K562 (cell line): ENCODE measurements around the gene DHX35. TPM values are rescaled to one million over a fixed set of nuclear protein-coding genes. Genes with fewer than 3 reads are reported as not detected.

Experiments
- ARID1B ChIP-seq: fragments of 450-650 bp; IDR thresholded peaks from 2 replicates; pipeline ENCODE4 v1.6.1; 2016; ENCODE audit warnings: antibody characterized with exemption, mild to moderate bottlenecking, inconsistent platforms
- DLX4 ChIP-seq: fragments of 250-450 bp; sonication (Bioruptor Pico); IDR thresholded peaks from 2 replicates; pipeline ENCODE4 v1.6.1; 2021; ENCODE audit warnings: mild to moderate bottlenecking
- FOS ChIP-seq: IDR thresholded peaks from 3 replicates; pipeline ENCODE4 v1.6.1; 2011; ENCODE audit not compliant: insufficient read length; ENCODE audit errors: extremely low read depth
- HIVEP1 ChIP-seq: fragments of 250-450 bp; sonication (Bioruptor Pico); IDR thresholded peaks from 2 replicates; pipeline ENCODE4 v1.4.0; 2020; ENCODE audit warnings: mild to moderate bottlenecking
- IRF2 ChIP-seq: sonication (generic); formaldehyde crosslinking; IDR thresholded peaks from 2 replicates; pipeline ENCODE4 v1.8.1; 2022; ENCODE audit warnings: mild to moderate bottlenecking, missing genetic modification reagents
- PHF21A ChIP-seq: fragments of 450-650 bp; IDR thresholded peaks from 2 replicates; pipeline ENCODE4 v1.6.1; 2017; ENCODE audit warnings: low read depth, borderline replicate concordance
- TAF1 ChIP-seq: IDR thresholded peaks from 2 replicates; pipeline ENCODE4 v1.6.1; 2011; ENCODE audit warnings: mild to moderate bottlenecking, low read length, moderate library complexity; ENCODE audit not compliant: insufficient read depth, control insufficient read depth, severe bottlenecking; ENCODE audit errors: extremely low read depth
- ZBTB40 ChIP-seq, 2 experiments: fragments of 450-650 bp in 1 of 2; sonication (generic) in 1 of 2; formaldehyde crosslinking in 1 of 2; IDR thresholded peaks; 2 replicates each; pipeline versions ENCODE4 v1.7.1 to v1.9.0; 2016 to 2022; ENCODE audit warnings: inconsistent platforms in 1 of 2, mild to moderate bottlenecking in 1 of 2, missing genetic modification reagents in 1 of 2
- ZNF699 ChIP-seq: fragments of 250-450 bp; sonication (Bioruptor Pico); IDR thresholded peaks from 2 replicates; pipeline ENCODE4 v1.8.0; 2021; ENCODE audit warnings: mild to moderate bottlenecking, moderate library complexity; ENCODE audit not compliant: insufficient replicate concordance
- polyA plus RNA-seq, 8 experiments: library from polyadenylated mRNA; depleted of rRNA in 4 of 8; stranded (reverse) in 5 of 8; unstranded in 3 of 8; fragments of >200 nt; fragmentation: Nextera tagmentation in 2 of 8; fragmentation: Illumina TruSeq in 1 of 8; extraction: Ambion mirVana in 2 of 8; extraction: Trizol in 1 of 8; gene quantifications; 2 replicates each; pipeline versions ENCODE4 v1.2.1 to v1.2.3, GENCODE V29; 2011 to 2014; ENCODE audit warnings: inconsistent platforms in 1 of 8, missing spikeins in 1 of 8
- total RNA-seq, 7 experiments: library from RNA; depleted of rRNA in 6 of 7; stranded (reverse); fragments of >200 nt in 6 of 7; fragmentation: Illumina TruSeq in 2 of 7; extraction: Trizol in 2 of 7; gene quantifications; 2 replicates each; pipeline versions ENCODE4 v1.2.1 to v1.2.3, GENCODE V29; 2011 to 2021; ENCODE audit warnings: low replicate concordance in 1 of 7
- TF ChIP-seq, protein P1 (sequence below): fragments of 250-450 bp; sonication (Bioruptor Pico); IDR thresholded peaks from 2 replicates; pipeline ENCODE4 v1.4.0; 2020; ENCODE audit warnings: mild to moderate bottlenecking, moderate library complexity
- TF ChIP-seq, protein P2 (sequence below): IDR thresholded peaks from 3 replicates; pipeline ENCODE4 v1.6.1; 2011; ENCODE audit warnings: borderline replicate concordance, mild to moderate bottlenecking; ENCODE audit not compliant: insufficient read length, insufficient read depth

Gene DHX35
- total and polyA plus RNA-seq, 9 of the 15 experiments (the other 6 are each of a cell fraction or from before 2014, with no cell fraction given): 6.5 to 25.6 (median 16.9) TPM

DNA sequence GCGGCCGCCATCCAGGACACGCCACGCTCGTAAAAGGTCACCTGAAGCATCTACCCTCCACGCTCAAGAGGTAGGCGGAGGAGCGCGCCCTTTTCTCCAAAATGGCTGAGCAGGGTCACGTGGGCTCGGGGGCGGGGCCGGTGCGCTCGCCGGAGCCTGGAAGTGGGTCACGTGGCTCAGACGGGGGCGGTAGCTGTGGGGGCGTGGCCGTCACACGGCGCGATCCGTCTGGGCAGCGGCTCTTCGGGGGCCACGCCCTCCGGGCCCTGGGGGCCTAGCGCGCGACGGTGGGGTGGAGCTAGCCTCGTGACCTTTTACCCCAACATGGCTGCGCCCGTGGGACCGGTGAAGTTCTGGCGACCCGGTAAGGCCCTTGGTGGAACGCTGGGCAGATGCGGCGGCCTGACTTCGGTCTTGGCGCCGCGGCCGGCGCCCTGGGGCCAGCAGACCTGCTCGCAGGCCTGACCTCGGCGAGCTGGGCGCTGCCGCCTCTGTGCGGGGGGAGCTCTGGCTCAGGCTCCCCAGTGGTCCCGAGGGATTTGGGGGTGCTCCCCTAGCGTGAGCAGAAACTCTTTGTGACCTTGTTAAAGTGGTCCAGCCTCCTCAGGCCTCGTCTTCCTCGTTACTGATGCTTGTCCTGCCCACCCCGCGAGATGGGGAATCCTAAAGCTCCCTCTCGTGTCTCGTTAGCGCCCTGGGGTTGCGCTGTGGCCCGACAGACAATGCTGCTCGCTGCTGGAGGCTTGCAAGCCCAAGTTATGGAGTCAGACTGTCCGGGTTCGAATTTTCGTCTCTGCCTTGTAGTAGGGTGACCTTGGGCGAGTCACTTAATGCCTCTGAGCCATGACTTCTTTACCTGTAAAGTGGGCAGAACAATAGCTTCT, at the start of gene DHX35 (continued):
- TF ChIP-seq ARID1B: no peak
- peak; percentile 63 for TF ChIP-seq FOS
- no peak for TF ChIP-seq ZBTB40 (IDR thresholded peaks at IDR 0.05)
- TF ChIP-seq ZBTB40 (CRISPR knock-in tag; IDR thresholded peaks at IDR 0.05): no peak
- no peak for TF ChIP-seq HIVEP1 (CRISPR knock-in tag)
- no peak for TF ChIP-seq PHF21A
- TF ChIP-seq DLX4: no peak
- TF ChIP-seq, protein P1, sequence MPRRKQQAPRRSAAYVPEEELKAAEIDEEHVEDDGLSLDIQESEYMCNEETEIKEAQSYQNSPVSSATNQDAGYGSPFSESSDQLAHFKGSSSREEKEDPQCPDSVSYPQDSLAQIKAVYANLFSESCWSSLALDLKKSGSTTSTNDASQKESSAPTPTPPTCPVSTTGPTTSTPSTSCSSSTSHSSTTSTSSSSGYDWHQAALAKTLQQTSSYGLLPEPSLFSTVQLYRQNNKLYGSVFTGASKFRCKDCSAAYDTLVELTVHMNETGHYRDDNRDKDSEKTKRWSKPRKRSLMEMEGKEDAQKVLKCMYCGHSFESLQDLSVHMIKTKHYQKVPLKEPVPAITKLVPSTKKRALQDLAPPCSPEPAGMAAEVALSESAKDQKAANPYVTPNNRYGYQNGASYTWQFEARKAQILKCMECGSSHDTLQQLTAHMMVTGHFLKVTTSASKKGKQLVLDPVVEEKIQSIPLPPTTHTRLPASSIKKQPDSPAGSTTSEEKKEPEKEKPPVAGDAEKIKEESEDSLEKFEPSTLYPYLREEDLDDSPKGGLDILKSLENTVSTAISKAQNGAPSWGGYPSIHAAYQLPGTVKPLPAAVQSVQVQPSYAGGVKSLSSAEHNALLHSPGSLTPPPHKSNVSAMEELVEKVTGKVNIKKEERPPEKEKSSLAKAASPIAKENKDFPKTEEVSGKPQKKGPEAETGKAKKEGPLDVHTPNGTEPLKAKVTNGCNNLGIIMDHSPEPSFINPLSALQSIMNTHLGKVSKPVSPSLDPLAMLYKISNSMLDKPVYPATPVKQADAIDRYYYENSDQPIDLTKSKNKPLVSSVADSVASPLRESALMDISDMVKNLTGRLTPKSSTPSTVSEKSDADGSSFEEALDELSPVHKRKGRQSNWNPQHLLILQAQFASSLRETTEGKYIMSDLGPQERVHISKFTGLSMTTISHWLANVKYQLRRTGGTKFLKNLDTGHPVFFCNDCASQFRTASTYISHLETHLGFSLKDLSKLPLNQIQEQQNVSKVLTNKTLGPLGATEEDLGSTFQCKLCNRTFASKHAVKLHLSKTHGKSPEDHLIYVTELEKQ (CRISPR knock-in tag): no peak
- TF ChIP-seq, protein P2, sequence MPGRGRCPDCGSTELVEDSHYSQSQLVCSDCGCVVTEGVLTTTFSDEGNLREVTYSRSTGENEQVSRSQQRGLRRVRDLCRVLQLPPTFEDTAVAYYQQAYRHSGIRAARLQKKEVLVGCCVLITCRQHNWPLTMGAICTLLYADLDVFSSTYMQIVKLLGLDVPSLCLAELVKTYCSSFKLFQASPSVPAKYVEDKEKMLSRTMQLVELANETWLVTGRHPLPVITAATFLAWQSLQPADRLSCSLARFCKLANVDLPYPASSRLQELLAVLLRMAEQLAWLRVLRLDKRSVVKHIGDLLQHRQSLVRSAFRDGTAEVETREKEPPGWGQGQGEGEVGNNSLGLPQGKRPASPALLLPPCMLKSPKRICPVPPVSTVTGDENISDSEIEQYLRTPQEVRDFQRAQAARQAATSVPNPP: no peak
- TF ChIP-seq TAF1: peak; percentile 75
- no peak for TF ChIP-seq ZNF699 (CRISPR knock-in tag)
- no peak for TF ChIP-seq IRF2 (CRISPR knock-in tag)
